HG02571 (cell line): ENCODE measurements around the gene POLD1.
A peak's percentile ranks its signal among the peaks of the same experiment; 100 is the strongest.
"Not testable (repeated sequence)": the region's sequence is repeated elsewhere in the genome, so short reads cannot be mapped to it uniquely, and the experiment has no call there.

Source experiments
- ATAC-seq: cut with Tn5 transposase; IDR thresholded peaks from one replicate; pipeline ENCODE4 v1.9.1; 2021; ENCODE audit warnings: mild to moderate bottlenecking, moderate library complexity; ENCODE audit not compliant: unreplicated experiment

Gene POLD1

DNA sequence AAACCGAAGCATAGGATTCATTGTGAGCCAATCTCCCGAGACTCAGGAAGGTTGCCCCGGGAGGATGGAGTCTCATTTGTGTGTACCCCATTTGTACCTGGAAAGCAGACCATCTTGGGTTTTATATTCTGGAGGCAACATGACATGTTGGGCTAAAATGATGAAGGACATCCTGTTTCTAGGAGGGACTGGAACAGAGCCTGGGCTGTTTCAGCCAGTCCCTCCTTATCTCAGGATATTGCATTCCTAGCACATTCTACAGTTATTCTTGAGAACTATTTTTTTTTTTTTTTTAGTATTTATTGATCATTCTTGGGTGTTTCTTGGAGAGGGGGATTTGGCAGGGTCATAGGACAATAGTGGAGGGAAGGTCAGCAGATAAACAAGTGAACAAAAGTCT lies 6.1 kb downstream of the POLD1 start:
- not testable (repeated sequence) for ATAC-seq

- ATAC-seq, result not testable (repeated sequence)
These were observed 6.8 kb downstream of the POLD1 start for GRCh38 chr19:50390952-50391351.

DNA sequence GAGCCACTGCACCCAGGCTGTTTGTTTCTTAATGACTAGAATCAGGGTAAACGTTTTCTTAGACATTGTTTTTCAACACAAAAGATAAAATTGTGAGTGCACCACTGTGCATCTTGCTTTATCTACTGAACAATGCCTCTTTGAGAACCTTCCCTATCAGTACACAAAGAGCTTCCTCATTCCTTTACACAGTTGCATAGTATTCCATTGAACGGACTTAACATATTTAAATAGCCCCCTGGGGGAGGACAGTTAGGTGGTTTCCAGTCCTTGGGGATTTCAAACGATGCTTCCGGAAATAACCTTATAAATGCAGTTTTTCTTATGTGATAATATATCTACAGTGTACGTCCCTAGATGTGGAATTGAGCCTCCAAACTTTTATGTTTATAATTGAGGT lies 8.6 kb downstream of the POLD1 start:
- ATAC-seq, result no peak

- no peak for ATAC-seq
These were observed 9.4 kb downstream of the POLD1 start for GRCh38 chr19:50393589-50393988.

- no peak for ATAC-seq
These were observed 9.9 kb downstream of the POLD1 start for GRCh38 chr19:50394017-50394416.

DNA sequence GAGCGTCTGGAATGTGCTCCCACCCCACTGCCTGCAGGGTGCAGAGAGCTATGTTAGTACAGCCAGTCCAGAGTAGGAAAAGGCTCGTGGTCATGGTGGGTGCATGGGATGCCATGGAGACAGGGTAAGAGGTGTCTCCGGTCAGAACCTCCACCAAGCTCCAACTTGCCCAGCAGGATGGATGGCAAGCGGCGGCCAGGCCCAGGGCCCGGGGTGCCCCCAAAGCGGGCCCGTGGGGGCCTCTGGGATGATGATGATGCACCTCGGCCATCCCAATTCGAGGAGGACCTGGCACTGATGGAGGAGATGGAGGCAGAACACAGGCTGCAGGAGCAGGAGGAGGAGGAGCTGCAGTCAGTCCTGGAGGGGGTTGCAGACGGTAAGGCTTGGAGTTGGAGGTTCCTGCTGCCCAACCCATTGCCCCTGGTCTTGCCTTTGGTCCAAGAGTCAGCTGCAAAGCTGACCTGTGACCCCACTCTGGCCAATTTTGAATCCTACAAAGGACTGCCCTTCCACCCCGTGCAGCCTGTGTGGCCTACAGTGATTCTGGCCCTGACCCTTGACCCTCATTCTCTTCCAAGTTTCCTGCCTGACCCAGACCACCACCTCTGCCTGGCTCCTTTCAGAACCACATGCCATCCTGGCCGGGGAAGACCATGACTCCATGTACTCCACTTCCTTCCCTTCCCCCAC lies 14.7 kb downstream of the POLD1 start:
- ATAC-seq, result no peak

GRCh38 chr19:50399368-50399745 lies 15.2 kb downstream of the POLD1 start:
- no peak for ATAC-seq

- ATAC-seq, result no peak
These were observed 17.7 kb downstream of the POLD1 start for GRCh38 chr19:50401605-50402450.

- ATAC-seq, result no peak
These were observed 18.6 kb downstream of the POLD1 start for GRCh38 chr19:50402544-50403301.

DNA sequence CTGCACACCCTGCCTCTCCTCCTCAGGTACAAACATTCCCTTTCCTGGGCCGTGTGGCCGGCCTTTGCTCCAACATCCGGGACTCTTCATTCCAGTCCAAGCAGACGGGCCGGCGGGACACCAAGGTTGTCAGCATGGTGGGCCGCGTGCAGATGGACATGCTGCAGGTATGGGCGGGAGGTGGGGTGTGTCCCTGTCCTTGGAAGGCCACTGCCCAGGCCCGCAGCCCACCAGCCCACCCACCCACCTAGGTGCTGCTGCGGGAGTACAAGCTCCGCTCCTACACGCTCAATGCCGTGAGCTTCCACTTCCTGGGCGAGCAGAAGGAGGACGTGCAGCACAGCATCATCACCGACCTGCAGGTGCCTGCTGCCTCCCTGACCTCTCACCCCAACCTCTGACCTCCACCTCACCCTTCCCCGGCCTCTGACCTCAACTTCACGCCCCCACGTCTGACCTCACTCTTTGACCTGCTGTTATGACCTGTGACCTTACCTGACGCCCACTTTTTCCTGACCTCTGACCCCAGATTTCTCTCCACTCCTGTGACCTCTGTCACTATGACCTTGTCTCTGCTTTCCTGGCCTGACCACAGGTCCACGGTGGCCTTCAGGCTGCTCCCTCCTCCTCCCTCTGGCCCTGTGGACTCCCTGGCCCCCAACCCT lies 22.1 kb downstream of the POLD1 start:
- no peak for ATAC-seq

DNA sequence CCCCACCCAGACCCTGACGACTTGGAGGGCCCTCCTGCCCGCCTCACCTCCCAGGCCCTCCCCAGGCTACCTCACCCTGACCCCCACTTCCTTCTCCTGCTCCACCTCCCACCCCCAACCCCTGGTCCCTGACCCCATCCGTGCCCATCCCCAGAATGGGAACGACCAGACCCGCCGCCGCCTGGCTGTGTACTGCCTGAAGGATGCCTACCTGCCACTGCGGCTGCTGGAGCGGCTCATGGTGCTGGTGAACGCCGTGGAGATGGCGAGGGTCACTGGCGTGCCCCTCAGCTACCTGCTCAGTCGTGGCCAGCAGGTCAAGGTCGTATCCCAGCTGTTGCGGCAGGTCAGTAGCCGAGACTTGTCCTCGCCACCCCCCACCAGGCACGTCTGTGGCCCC lies 22.7 kb downstream of the POLD1 start:
- no peak for ATAC-seq

DNA sequence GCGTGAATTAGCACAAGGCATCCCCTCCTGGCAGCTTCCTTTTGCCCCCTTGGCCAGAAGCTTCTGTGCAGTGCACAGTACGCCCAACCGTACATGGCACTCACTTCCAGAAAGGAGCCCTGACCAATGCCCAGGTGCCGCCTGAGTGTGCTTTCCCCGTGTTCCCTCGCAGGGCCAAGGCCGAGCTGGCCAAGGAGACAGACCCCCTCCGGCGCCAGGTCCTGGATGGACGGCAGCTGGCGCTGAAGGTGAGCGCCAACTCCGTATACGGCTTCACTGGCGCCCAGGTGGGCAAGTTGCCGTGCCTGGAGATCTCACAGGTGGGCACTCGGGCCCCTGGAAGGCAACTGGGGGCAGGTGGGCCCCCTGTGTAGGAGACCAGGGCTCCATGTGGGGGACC lies 25.2 kb downstream of the POLD1 start:
- no peak for ATAC-seq

- ATAC-seq, result no peak
These were observed 26.0 kb downstream of the POLD1 start for GRCh38 chr19:50410109-50410508.

GRCh38 chr19:50412419-50412818 lies 28.3 kb downstream of the POLD1 start:
- no peak for ATAC-seq

DNA sequence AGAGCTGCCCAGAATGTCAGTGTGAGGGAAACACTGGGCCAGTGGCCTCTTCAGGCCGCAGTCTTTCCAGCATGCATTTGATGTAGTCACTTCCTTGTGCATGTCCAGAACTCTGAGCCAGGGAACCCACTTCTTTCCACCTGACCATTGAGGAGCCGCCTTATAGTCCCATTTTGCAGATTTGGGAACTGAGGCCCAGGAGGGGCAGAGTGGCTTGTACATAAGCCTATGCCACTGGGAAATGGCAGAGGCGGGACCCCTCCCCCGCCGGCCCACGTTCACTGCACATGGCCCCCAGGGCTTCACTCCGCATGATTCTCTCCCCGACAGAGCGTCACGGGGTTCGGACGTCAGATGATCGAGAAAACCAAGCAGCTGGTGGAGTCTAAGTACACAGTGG lies 28.9 kb downstream of the POLD1 start:
- ATAC-seq, result no peak

GRCh38 chr19:50413531-50413930 lies 29.4 kb downstream of the POLD1 start:
- no peak for ATAC-seq

GRCh38 chr19:50414864-50415660 lies 30.9 kb downstream of the POLD1 start:
- ATAC-seq, result peak; percentile 15

DNA sequence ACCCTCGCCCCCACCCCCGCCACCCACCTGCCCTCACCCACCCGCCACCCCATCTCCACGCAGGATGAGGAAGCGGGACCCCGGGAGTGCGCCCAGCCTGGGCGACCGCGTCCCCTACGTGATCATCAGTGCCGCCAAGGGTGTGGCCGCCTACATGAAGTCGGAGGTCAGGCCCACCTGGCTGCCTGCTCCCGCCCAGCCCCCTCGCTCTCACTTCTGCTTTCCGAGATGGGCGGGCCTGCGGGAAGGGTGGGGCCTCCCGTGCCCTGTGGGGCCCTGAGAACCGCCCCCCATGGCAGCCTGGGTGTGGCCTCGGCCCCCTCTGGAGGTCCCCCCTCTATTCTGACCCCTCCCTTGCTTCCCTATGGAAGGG lies 31.5 kb downstream of the POLD1 start:
- ATAC-seq, result peak; percentile 42

GRCh38 chr19:50416034-50416977 lies 32.2 kb downstream of the POLD1 start:
- no peak for ATAC-seq
